Smooth muscle cell of trachea (primary cell): ENCODE data around the gene CRHBP. TPM values are rescaled to one million over a fixed set of nuclear protein-coding genes. Genes with fewer than 3 reads are reported as not detected.

Experiments used
- total RNA-seq: library from RNA; depleted of rRNA; stranded (reverse); fragments of >200 nt; gene quantifications from 2 replicates; pipeline ENCODE4 v1.2.1, GENCODE V29; 2014

Gene CRHBP
- under 0.01 and 3.5 TPM in 2 replicates for total RNA-seq

GRCh38 chr5:76952795-76953536, at the start of gene CRHBP:
TSS of gene CRHBP (plus strand) at chr5:76953045. CDS start at chr5:76953135, 90 bp downstream.

Other genes with a start within 250 kb of the CRHBP start
- gene F2R, start 236.9 kb upstream of the CRHBP start, total RNA-seq: 170 and 200 TPM in 2 replicates
- 8.6 and 15.9 TPM in 2 replicates for gene F2RL1, start 134.0 kb upstream of the CRHBP start, total RNA-seq
- gene S100Z, start 103.0 kb upstream of the CRHBP start, total RNA-seq: not detected in 2 replicates
- 27.6 and 40.2 TPM in 2 replicates for gene AGGF1, start 77.4 kb downstream of the CRHBP start, total RNA-seq
- 2.8 and 3.1 TPM in 2 replicates for gene ZBED3, start 134.2 kb downstream of the CRHBP start, total RNA-seq